ENCODE data around the gene CDK18. TPM values are rescaled to one million over a fixed set of nuclear protein-coding genes. Genes with fewer than 3 reads are reported as not detected.

CDK18 gene
- polyA plus RNA-seq, 1 donor (not counting 4 experiments of a cell fraction or from before 2014, with no cell fraction given): 10.9 TPM

DNA sequence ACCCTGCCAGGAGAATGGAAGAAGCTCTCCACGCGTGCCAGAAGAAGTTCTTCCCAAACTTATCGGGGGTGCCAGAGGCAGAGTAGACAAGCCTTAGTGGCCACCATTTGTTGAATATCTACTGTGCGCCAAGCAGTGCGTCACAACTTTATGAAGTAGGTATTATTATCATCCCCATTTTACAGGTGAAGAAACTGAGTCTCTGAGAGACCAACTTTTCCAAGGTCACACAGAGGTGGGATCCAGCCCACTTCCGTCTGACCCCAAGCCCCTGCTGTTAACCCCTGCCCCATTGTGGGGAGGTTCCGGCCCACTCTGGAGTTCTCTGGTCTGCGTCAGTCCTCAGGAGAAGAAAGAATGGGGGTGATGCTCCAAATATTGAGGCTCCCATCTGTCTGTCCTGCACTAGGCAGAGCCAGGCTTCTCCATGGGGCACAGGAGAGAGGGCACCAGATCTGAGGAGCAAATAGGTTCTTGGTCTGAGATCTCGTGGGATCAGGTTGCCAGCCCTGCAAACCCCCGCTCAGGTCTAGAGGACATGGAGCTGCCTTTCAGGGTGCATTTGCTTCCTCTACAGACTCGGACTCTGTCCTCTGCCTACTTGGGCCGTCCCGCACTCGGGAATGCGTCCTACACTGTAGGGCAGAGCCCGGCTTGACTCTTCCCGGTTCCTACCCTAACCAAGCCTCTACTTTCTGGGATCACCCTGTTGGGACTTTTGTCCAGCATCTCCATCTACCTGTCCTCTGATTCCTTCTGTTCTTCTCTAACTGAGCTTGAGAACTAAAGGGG, 2.1 kb downstream of the CDK18 start:
- H3K36me3 ChIP-seq (ENCODE audit: control insufficient read depth in 2 of 2, extremely low read depth in 1 of 2, insufficient read depth in 2 of 2, low read length in 2 of 2): peaks cover 0 to 6% of the 10 kb centered on the region in 2 experiments
- peak overlapping the region; percentile 96 for H3K4me2 ChIP-seq (ENCODE audit: control insufficient read depth, extremely low read depth, insufficient read depth, low read depth, low read length)
- DNase-seq (ENCODE audit: low read depth, low spot score) (no peak), FAIRE-seq (no peak)
- H3K4me1 ChIP-seq (ENCODE audit: control insufficient read depth, extremely low read depth, insufficient read depth, low read length): peaks cover 12% of the 10 kb centered on the region
- no peaks in the 10 kb centered on the region for H4K20me1 ChIP-seq (ENCODE audit: control insufficient read depth, extremely low read depth, insufficient read depth, low read length)
- no peaks in the 10 kb centered on the region for H3K27me3 ChIP-seq (ENCODE audit: control insufficient read depth, extremely low read depth, insufficient read depth, low read length)
- H3K9me1 ChIP-seq (ENCODE audit: control insufficient read depth, extremely low read depth, insufficient read depth, low read length): no peaks in the 10 kb centered on the region
- no peak overlapping the region for H3K27ac ChIP-seq (ENCODE audit: control insufficient read depth, insufficient read depth, low read length)
- no peak overlapping the region for H2AFZ ChIP-seq (ENCODE audit: control insufficient read depth, low read length)
- H3K79me2 ChIP-seq (ENCODE audit: control insufficient read depth, insufficient read depth, low read length): peaks cover 15% of the 10 kb centered on the region
- no peak overlapping the region for H3K9ac ChIP-seq (ENCODE audit: control insufficient read depth, extremely low read depth, insufficient read depth, low read length)
- dilution Hi-C loops (cut with MboI; ENCODE audit: extremely low pct_ligation_motif_present, low sequenced_read_pairs): no loop called here
- TF ChIP-seq, protein P1, sequence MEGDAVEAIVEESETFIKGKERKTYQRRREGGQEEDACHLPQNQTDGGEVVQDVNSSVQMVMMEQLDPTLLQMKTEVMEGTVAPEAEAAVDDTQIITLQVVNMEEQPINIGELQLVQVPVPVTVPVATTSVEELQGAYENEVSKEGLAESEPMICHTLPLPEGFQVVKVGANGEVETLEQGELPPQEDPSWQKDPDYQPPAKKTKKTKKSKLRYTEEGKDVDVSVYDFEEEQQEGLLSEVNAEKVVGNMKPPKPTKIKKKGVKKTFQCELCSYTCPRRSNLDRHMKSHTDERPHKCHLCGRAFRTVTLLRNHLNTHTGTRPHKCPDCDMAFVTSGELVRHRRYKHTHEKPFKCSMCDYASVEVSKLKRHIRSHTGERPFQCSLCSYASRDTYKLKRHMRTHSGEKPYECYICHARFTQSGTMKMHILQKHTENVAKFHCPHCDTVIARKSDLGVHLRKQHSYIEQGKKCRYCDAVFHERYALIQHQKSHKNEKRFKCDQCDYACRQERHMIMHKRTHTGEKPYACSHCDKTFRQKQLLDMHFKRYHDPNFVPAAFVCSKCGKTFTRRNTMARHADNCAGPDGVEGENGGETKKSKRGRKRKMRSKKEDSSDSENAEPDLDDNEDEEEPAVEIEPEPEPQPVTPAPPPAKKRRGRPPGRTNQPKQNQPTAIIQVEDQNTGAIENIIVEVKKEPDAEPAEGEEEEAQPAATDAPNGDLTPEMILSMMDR (optimal IDR thresholded peaks at IDR 0.05 in 1 of 3, IDR thresholded peaks at IDR 0.05 in 1 of 3, conservative IDR thresholded peaks at IDR 0.05 in 1 of 3; ENCODE audit: extremely low read depth in 1 of 3, insufficient read depth in 2 of 3, low read length in 3 of 3): no peak
- TF ChIP-seq EZH2 (IDR thresholded peaks at IDR 0.05; ENCODE audit: low read length): no peak
- H3K9me3 ChIP-seq (ENCODE audit: control insufficient read depth, low read depth, low read length): no peaks in the 10 kb centered on the region
- peak overlapping the region in 1 of 3 experiments; percentile 73 for H3K4me3 ChIP-seq (ENCODE audit: control insufficient read depth in 2 of 3, extremely low read depth in 1 of 3, insufficient read depth in 2 of 3, low read depth in 1 of 3, low read length in 3 of 3)

DNA sequence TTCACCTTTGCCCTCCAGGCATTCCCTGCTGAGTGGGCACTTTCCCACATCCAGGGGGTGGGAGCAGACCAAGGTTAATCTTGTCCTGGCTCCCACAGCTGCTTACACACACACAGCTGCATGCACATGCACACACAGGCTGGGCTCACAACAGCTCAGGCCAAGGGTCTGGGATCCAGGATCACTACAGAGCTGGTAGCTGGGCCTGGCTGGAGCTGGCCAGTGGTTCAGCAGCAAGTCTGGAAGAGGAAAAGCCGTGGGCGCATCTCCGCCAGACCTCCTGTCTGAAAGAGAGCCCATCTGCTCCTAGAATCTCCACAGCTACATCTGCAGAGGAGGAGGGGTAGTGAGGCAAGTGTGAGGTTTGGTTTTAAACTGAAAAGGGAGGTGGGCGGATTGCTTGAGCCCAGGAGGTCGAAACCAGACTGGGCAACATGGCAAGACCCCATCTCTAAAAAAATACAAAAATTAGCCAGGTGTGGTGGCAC, 3.8 kb downstream of the CDK18 start:
- Histone ChIP-seq H4K20me1 (ENCODE audit: control insufficient read depth, extremely low read depth, insufficient read depth, low read length) (no peaks in the 10 kb centered on the region), H3K9ac (ENCODE audit: control insufficient read depth, extremely low read depth, insufficient read depth, low read length) (no peak overlapping the region), H3K4me2 (ENCODE audit: control insufficient read depth, extremely low read depth, insufficient read depth, low read depth, low read length) (no peak overlapping the region), H3K9me1 (ENCODE audit: control insufficient read depth, extremely low read depth, insufficient read depth, low read length) (no peaks in the 10 kb centered on the region), H3K4me3 (ENCODE audit: control insufficient read depth in 2 of 3, extremely low read depth in 1 of 3, insufficient read depth in 2 of 3, low read depth in 1 of 3, low read length in 3 of 3) (no peak overlapping the region), H2AFZ (ENCODE audit: control insufficient read depth, low read length) (no peak overlapping the region), H3K4me1 (ENCODE audit: control insufficient read depth, extremely low read depth, insufficient read depth, low read length) (peaks cover 12% of the 10 kb centered on the region), H3K36me3 (ENCODE audit: control insufficient read depth in 2 of 2, extremely low read depth in 1 of 2, insufficient read depth in 2 of 2, low read length in 2 of 2) (peaks cover 0 to 9% of the 10 kb centered on the region in 2 experiments), H3K9me3 (ENCODE audit: control insufficient read depth, low read depth, low read length) (no peaks in the 10 kb centered on the region), H3K27me3 (ENCODE audit: control insufficient read depth, extremely low read depth, insufficient read depth, low read length) (no peaks in the 10 kb centered on the region), H3K79me2 (ENCODE audit: control insufficient read depth, insufficient read depth, low read length) (peaks cover 15% of the 10 kb centered on the region), H3K27ac (ENCODE audit: control insufficient read depth, insufficient read depth, low read length) (no peak overlapping the region)
- DNase-seq (ENCODE audit: low read depth, low spot score): no peak
- FAIRE-seq: no peak
- TF ChIP-seq, protein P1 (optimal IDR thresholded peaks at IDR 0.05 in 1 of 3, IDR thresholded peaks at IDR 0.05 in 1 of 3, conservative IDR thresholded peaks at IDR 0.05 in 1 of 3; ENCODE audit: extremely low read depth in 1 of 3, insufficient read depth in 2 of 3, low read length in 3 of 3): no peak
- TF ChIP-seq EZH2 (IDR thresholded peaks at IDR 0.05; ENCODE audit: low read length): no peak
- dilution Hi-C loops (cut with MboI; ENCODE audit: extremely low pct_ligation_motif_present, low sequenced_read_pairs): no loop called here

Data from keratinocyte (primary cell).